ENCODE measurements around the gene ARNT2.

ARNT2 gene

GRCh38 chr15:80467311-80467714, 63.1 kb downstream of the ARNT2 start:
- DNase-seq, result no peak

- no peak for DNase-seq
Observed at GRCh38 chr15:80468796-80469195, 64.6 kb downstream of the ARNT2 start.

- no peak for DNase-seq
Observed at GRCh38 chr15:80471881-80472280, 67.7 kb downstream of the ARNT2 start.

- no peak for DNase-seq
Observed at GRCh38 chr15:80473286-80474223, 69.4 kb downstream of the ARNT2 start.

- DNase-seq, result no peak
Observed at GRCh38 chr15:80474224-80475215, 70.3 kb downstream of the ARNT2 start.

- DNase-seq, result no peak
Observed at GRCh38 chr15:80475572-80475971, 71.4 kb downstream of the ARNT2 start.

GRCh38 chr15:80476036-80476435, 71.9 kb downstream of the ARNT2 start:
- no peak for DNase-seq

- no peak for DNase-seq
Observed at GRCh38 chr15:80478075-80478474, 73.9 kb downstream of the ARNT2 start.

GRCh38 chr15:80479191-80479590, 75.0 kb downstream of the ARNT2 start:
- no peak for DNase-seq

- DNase-seq, result no peak
Observed at GRCh38 chr15:80480171-80480811, 76.1 kb downstream of the ARNT2 start.

GRCh38 chr15:80480909-80481308, 76.7 kb downstream of the ARNT2 start:
- no peak for DNase-seq

- no peak for DNase-seq
Observed at GRCh38 chr15:80482696-80483095, 78.5 kb downstream of the ARNT2 start.

- no peak for DNase-seq
Observed at GRCh38 chr15:80483725-80484161, 79.6 kb downstream of the ARNT2 start.

GRCh38 chr15:80484333-80484864, 80.2 kb downstream of the ARNT2 start:
- no peak for DNase-seq

GRCh38 chr15:80485370-80486164, 81.4 kb downstream of the ARNT2 start:
- DNase-seq, result no peak

GRCh38 chr15:80487839-80488390, 83.7 kb downstream of the ARNT2 start:
- DNase-seq, result no peak

GRCh38 chr15:80489030-80489594, 84.9 kb downstream of the ARNT2 start:
- no peak for DNase-seq

GRCh38 chr15:80490431-80490990, 86.3 kb downstream of the ARNT2 start:
- no peak for DNase-seq

- no peak for DNase-seq
Observed at GRCh38 chr15:80491163-80491847, 87.1 kb downstream of the ARNT2 start.

GRCh38 chr15:80492409-80492808, 88.2 kb downstream of the ARNT2 start:
- no peak for DNase-seq

All from activated CD4-positive, alpha-beta T cell treated with anti-CD3 and anti-CD28 coated beads, Interleukin-2, amount 50 U/mL, for 1 hour (primary cell).